ENCODE results near the gene SPATA19.

GRCh38 chr11:133815636-133816035, 29.7 kb downstream of the SPATA19 start:
- TF ChIP-seq RARB (CRISPR knock-in tag; IDR thresholded peaks at IDR 0.05) (no peak), POU6F1 (CRISPR knock-in tag; IDR thresholded peaks at IDR 0.05; ENCODE audit: borderline replicate concordance, low read depth) (no peak), ARNTL (CRISPR knock-in tag; IDR thresholded peaks at IDR 0.05; ENCODE audit: borderline replicate concordance, low read depth) (no peak), PPARA (CRISPR knock-in tag; IDR thresholded peaks at IDR 0.05; ENCODE audit: borderline replicate concordance) (no peak)
- TF ChIP-seq, protein P1, sequence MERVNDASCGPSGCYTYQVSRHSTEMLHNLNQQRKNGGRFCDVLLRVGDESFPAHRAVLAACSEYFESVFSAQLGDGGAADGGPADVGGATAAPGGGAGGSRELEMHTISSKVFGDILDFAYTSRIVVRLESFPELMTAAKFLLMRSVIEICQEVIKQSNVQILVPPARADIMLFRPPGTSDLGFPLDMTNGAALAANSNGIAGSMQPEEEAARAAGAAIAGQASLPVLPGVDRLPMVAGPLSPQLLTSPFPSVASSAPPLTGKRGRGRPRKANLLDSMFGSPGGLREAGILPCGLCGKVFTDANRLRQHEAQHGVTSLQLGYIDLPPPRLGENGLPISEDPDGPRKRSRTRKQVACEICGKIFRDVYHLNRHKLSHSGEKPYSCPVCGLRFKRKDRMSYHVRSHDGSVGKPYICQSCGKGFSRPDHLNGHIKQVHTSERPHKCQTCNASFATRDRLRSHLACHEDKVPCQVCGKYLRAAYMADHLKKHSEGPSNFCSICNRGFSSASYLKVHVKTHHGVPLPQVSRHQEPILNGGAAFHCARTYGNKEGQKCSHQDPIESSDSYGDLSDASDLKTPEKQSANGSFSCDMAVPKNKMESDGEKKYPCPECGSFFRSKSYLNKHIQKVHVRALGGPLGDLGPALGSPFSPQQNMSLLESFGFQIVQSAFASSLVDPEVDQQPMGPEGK (CRISPR knock-in tag; IDR thresholded peaks at IDR 0.05; ENCODE audit: borderline replicate concordance), result no peak
